ENCODE results near the gene CCDC136.

DNA sequence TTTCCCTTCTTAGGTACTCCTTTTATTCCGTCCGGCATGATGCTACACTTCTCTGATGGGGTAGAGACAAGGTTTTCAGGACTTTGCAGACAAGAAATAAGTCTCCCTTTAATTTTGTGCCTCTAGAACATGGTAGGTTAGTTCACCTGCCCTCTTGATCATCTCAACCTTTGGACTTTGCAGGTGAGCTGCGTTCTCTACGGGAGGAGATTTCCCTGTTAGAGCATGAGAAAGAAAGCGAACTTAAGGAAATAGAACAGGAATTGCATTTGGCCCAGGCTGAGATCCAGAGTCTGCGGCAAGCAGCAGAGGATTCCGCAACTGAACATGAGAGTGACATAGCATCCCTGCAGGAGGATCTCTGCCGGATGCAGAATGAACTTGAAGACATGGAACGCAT is 9.2 kb downstream of the CCDC136 start:
- TF ChIP-seq CTCF (IDR thresholded peaks at IDR 0.05 in 4 of 5, conservative IDR thresholded peaks at IDR 0.05 in 1 of 5) (no peak), POLR2A (IDR thresholded peaks at IDR 0.05) (no peak)
